ENCODE measurements around the gene NAPA.

DNA sequence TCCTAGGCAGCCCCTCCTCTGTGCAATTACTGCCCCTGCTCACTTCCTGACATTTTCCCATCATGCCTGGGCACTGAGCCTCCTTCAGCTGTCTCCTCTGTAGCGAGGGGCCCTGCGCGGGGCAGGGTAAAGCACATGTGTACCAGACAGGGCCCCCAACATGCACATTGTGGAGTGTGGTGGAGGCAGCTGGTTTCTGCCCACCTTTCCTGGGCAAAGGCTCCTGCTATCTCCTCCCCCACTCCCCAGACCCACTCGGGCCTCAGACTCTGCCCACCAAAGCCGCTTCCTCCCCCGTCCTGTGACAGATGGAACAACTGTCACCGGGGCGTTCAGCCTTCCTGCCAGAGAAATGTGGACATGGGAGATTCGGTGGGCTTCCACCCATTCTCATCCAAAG, 28.0 kb downstream of the NAPA start:
- no peak for TF ChIP-seq EP300 (IDR thresholded peaks at IDR 0.05)
- TF ChIP-seq, protein P1, sequence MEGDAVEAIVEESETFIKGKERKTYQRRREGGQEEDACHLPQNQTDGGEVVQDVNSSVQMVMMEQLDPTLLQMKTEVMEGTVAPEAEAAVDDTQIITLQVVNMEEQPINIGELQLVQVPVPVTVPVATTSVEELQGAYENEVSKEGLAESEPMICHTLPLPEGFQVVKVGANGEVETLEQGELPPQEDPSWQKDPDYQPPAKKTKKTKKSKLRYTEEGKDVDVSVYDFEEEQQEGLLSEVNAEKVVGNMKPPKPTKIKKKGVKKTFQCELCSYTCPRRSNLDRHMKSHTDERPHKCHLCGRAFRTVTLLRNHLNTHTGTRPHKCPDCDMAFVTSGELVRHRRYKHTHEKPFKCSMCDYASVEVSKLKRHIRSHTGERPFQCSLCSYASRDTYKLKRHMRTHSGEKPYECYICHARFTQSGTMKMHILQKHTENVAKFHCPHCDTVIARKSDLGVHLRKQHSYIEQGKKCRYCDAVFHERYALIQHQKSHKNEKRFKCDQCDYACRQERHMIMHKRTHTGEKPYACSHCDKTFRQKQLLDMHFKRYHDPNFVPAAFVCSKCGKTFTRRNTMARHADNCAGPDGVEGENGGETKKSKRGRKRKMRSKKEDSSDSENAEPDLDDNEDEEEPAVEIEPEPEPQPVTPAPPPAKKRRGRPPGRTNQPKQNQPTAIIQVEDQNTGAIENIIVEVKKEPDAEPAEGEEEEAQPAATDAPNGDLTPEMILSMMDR (IDR thresholded peaks at IDR 0.05) = no peak
- TF ChIP-seq POLR2A (IDR thresholded peaks at IDR 0.05) = no peak

Measured in gastroesophageal sphincter (tissue), 3 donors.